CD4-positive, alpha-beta T cell treated with Interleukin-1 beta for 1 hour (primary cell): ENCODE measurements around the gene PIK3R5.
A peak's percentile ranks its signal among the peaks of the same experiment; 100 is the strongest.

ENCODE experiments used
- DNase-seq, 2 donors: peaks; one replicate each; pipeline ENCODE4 v3.0.0-alpha.2; 2020 to 2022

PIK3R5 gene

DNA sequence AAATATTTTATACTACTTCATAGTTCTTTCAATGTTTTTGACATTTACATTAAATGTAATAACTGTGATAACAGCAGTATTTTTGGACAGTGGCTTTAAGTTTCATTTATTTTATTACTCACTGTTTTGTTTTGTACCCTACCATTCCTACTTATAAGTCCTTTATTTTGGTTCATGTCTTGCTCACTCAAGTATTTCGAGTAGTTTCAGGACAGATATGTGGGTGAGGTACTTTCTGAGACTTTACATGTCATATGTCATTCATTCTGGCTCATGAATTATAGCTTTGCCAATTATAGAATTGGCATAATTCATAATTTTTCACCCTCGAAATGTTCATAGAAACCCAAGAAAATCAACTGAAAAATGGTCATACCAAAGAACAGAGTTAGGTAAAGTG, 44.4 kb downstream of the PIK3R5 start:
- no peak for DNase-seq

DNA sequence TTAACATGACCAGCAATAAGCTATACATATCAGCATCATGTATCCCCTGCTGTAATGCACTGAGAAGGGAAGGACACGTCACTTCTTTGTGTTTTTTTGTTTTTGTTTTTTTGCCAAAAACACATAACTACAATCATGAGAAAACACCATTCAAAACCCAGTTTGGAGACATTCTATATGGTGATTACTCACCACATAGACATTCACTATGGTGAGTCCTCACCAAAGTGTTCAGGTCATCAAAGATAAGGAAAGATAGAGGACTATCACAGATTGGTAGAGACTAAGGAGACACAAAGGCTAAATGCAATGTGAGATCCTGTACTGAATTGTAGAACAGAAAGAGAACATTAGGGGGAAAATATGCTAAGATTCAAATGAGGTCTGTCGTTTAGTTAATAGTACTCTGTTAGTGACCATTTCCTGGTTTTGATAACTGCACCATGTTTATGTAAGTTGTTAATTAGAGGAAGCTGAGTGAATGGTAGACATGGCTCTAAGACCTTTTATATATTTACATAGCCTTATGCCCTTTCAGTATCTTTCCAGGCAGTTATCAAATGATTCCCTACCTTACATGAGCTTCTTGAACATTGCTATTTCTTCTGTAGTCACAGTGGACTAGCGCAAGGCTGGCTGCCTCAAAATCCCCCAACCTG, 46.6 kb downstream of the PIK3R5 start:
- DNase-seq, result no peak

DNA sequence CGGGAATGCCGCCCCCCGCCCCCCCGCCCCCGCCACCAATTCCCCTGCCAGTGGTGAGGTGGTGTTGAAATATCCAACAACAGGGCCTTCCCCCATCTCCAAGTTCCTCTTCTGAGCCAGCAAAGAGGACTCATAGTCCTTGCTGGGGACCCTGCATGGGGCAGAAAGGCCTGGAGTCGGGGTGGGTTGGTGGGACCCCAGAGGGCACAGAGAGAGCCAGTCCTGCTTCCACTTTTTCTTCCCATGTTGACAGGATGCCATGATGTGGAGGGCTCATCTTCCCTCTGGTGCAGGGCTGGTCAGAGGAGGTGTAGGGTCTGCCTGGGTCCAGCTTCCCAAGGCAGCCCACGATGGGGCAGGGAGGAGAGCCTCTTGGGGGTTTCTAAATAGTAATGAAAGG, 49.0 kb downstream of the PIK3R5 start:
- DNase-seq, result peak in 1 of 2 donors; percentile 50

DNA sequence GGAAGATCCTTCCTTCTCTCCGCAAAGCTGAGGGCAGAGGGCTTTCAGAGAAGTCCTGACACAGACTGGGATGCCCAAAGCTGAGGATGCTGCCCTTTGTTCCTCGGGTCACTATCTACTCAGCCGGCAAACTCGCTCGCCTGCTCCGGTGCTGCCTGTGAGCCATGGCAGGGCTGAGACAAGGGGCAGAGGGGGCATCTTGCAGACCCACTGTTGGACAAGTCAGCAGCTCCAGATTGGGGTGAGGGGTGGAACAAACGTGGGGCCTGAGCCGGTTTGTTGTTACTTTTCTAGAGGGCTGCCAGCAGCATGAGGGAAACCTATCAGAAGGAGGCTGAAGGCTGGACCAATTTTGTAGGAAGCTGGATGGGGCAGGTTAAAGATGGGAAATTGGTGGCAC, 51.0 kb downstream of the PIK3R5 start:
- DNase-seq, result no peak

DNA sequence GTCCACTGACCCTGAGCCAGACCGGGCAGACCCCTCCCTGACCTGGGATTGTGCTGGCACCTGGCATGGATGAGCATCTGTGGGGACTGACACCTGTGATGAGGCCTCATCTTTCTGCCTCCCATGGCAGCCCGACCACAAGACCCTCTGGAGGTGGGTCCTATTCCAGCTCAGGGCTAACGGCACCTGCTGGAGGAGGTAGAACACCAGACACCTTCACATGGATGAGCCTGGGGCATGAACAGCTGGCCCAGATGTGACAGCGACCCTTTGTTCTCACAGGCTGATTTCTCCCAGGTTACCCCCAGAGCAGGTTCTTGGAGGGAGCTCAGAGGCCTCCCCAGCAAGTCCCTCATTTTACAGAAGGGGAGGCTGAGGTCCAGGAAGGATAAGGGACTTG, 51.6 kb downstream of the PIK3R5 start:
- DNase-seq, result no peak

DNA sequence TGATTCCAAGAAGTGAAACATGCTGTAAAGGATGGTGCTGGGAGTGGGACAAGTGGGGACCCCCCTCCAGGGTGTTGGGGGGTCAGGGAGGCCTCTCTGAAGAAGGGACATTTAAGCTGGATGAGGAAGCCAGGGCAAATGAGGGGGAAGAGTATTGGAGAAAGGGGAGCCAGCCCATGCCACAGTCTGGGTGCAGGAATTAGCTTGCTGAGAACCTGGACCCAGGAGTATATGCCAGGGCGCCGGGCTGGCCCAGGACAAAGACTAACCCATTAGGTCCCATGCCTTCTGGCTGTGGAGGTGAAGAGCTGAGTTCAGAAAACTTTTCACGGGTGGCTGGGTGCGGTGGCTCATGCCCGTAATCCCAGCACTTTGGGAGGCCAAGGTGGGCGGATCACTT, 52.4 kb downstream of the PIK3R5 start:
- DNase-seq, result no peak

DNA sequence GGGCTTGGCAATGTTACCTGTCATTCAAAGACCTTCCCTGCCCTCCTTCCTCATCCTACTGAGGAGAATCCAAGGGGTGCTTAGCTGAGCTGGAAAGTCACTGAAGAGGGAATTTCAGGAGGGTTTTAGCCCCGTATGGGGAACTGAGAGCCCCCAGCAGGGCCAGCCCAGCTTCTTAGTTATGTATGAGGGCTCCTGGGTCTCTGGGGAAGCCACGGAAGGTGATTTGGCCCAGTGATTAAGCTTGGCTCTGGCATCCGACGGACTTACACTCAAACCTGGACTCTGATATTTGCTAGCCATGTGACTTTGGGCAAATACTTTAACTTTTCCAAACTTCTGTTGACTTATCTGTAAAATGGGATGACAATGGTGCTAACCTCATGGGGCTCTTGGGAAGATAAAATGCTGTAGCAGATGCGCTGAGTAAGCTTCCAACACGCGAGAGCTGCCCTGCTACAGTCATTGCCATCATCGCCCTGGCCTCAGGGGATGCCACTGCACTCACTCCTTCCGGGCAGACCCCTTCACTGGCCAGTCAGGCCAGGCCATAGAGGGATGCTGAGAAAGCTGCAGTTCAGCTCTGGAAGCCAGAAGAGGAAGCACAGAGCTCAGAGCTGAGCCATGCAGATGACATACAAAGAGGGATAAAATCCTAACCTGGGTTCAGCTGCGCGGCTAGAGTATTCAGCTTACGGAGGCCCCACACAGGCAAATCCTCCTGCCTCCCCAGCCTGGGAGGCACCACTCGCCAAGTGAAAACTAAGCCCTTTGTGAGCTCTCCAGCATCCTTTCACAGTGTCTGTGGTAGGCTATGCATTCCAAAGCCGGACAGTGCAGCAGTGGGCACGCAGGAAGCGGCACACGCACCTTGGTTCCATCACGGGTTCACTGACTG, 53.2 kb downstream of the PIK3R5 start:
- no peak for DNase-seq

DNA sequence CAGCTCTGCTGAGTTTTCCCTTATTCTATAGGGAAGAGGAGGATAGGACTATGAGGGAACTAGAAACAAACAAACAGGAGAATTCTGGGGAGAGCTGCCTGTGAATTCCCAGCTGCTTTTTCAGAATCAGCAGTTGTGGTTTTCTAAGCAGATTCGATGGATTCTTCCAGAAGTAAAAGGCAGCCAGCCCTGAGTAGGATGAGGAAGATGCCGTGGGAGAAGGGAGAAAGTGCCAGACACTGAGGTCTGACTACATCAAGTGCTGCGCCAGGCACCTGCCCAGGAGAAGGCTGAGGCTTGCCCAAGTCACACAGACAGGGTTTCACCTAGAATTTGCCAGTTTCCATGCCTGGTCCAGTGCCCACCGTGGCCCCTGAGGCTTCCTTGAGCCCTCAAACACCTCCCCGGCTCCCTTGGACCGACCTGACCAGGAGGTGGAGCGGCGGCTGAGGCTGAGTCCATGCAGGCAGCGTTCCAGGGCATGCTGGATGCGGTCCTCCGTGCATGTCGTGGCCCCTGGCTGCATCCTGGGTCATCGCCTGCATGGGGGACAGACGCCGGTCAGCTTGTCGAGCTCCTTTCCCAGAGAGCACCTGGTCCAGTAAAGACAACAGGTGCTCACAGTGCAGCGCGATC, 54.4 kb downstream of the PIK3R5 start:
- no peak for DNase-seq

DNA sequence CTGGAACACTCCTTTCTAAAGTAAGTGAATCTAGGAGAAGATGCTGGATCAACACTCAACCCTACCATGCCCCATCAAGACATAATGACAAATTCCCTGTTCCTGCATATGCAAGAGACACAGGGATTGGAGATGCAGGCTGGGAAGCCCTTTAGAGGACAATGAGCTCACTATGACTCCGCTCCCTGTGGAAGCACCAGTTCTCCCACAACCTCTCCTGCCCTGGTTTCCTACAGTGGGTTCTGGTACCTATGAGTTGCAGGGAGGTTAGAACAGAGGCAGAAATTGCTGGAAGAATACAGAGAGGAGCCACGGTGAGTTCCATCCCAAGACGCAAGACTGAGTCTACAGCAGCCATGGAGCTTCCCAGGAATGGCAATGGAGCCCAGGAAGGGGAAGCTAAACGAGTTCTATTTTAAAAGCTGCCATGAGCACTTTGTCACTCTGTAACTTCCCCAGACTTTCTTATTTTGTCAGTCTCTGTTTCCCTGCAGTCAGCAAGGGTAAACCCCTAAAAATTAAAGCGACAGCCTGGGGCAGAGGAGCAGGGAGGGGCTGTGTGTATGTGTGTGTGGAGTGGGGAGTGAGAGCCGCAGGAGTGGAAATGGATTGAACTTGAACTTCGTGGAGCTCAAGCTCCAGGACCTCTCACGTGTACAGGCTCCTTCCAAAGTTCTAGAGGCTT, 55.8 kb downstream of the PIK3R5 start:
- DNase-seq, result no peak

DNA sequence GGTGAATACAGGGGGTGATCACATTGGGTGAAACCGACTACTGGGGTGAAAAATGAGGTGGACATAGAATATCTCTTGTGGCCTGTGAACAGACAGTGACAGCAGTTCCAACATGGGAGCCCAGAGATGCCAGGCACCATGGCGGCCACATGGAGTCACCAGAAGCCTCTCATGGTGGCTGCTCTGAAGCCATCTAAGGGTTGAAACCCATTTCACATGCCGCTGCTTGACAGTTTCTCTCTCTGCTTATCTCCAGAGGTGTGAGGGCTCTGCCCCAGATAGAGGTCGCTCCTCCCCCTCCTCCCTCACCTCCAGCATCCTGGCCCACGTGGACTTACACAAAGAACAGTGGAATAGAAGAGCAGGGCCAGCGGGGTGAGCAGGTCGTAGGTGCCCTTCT, 60.2 kb downstream of the PIK3R5 start:
- peak in 1 of 2 donors; percentile 36 for DNase-seq

DNA sequence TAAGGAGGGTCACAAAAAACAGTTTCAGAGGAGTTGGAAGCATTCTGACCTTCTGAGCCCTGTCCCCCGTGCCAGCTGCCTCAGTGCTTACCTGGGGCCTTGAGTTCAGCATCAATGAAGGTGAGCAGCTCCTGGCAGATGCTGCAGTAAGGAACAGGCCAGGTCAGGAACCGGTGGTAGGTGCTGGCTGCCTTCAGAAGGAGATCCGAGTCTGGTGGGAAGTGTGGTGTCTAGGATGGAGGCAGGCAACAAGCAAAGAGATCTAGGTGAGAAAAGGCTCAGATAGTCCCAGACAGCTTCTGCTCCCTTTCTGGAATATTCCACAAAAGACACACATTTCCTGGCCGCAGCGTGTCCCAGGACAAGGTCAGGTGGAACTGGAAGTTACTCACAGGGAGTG, 60.8 kb downstream of the PIK3R5 start:
- no peak for DNase-seq

DNA sequence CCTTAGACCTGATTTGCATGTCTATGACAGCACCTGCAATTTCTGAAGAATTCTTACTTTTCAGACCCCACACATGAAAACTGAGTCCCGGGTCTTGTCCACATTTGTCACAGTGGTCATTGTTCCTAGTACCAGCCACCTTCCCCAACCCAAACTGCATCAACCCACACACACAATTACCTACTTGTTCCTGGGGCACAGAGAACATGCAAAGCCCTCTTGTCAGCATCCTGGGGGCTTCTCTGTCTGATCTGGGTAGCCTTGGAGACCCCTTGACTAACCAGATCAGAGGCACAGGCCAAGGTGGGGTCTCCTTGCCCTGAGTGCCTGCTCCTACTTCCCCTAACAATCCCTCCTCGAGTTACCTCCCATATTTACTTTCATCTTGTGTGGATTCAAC, 61.3 kb downstream of the PIK3R5 start:
- DNase-seq, result no peak

DNA sequence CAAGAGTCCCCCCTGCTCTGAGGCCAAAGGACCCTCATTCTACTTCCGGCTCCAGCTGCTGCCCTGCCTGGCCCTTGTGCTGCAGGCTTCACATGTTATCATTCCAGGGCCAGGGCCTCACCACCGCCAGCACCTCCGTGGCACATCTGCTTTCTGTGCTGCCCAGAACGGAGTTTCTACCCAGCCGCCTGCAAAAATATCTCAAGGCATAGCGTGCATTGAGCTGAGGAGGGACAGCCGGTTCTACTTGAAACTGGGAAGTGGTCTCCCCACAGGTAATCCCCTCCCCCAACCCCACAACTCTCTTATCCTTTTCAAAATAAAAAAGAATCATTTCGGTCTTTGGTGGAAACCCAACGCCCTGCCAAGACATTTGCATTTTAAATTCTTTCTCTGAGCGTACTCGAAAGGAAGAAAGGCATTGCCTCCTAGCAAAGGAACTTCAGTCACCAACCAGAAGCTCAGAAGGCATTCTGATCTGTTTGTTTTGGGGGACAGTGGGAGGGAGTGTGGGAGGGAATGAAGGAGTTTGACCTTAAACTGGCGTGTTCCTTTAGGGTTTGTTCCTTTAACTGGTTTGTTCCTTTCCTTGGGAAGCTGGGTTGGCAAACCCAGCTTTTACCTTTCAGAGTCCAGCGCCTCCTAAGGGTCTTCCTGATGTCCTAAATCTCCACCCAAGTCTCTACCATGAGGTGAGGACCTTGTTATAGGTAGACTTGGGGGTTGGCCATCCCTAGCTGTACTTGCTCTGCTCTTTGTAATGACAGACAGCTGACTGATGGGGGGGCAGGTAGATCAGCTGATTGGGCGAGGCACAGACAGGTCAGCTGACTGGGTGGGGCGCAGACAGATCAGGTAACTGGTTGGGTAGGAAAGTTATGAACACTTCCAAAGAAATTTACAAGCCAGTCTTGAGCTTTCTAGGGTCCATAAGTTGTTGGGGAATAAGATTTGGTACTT, 64.6 kb downstream of the PIK3R5 start:
- DNase-seq, result peak; percentile 29 to 38

DNA sequence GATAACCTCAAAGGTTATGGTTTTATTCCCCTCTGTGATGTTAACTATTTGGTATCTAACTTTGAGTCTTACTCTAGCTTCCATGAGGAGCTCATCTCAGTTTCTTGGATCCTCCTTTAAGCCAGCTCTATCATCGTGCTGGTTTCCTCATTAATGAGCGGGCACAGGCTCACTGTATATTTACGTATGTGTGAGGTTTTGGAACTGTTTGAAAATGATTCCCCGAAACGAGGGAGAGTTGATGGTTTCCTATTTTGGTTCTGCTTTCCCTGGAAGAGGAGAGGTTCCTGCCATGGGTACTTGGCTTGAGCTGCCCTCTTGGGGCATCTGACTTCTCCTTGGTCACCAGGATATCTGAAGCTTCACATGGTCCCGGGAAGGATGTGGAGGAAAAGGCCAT, 65.3 kb downstream of the PIK3R5 start:
- DNase-seq, result no peak

DNA sequence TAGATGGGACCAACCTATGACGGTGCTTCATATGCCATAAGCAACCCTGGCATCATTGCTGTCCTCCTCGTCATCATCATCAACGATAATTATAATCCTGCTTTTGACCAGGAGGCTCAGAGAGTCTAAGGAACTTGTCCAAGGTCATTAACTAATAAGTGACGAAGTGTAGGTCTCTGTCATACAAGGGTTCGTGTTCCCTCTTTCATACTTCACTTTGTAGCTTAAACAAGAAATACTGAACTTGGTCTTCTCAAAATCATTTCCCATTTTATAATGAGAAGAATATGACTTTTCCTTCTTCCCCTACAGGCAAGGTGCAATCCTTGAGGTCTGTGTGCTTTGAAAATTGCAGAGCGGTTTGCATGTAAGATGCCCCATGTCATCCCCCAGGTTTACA, 66.9 kb downstream of the PIK3R5 start:
- DNase-seq, result no peak

DNA sequence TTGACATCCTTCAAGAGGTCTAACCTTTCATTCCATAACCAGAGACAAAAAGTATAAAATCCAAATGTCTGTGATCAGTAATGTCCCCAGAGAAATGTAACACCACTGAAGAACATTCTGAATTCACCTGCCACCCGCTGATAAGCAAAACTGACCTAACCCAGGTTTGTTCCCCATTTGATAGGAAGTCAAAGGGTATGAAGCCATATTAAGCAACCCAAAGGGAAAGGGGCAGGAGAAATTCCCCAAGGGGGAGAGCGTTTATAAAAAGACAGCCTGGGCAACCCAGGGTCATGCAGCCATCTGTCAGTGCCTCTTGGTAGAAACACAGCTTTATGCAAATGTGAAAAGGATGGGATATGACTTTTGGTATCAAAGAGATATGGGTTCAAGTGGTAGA, 67.4 kb downstream of the PIK3R5 start:
- no peak for DNase-seq

DNA sequence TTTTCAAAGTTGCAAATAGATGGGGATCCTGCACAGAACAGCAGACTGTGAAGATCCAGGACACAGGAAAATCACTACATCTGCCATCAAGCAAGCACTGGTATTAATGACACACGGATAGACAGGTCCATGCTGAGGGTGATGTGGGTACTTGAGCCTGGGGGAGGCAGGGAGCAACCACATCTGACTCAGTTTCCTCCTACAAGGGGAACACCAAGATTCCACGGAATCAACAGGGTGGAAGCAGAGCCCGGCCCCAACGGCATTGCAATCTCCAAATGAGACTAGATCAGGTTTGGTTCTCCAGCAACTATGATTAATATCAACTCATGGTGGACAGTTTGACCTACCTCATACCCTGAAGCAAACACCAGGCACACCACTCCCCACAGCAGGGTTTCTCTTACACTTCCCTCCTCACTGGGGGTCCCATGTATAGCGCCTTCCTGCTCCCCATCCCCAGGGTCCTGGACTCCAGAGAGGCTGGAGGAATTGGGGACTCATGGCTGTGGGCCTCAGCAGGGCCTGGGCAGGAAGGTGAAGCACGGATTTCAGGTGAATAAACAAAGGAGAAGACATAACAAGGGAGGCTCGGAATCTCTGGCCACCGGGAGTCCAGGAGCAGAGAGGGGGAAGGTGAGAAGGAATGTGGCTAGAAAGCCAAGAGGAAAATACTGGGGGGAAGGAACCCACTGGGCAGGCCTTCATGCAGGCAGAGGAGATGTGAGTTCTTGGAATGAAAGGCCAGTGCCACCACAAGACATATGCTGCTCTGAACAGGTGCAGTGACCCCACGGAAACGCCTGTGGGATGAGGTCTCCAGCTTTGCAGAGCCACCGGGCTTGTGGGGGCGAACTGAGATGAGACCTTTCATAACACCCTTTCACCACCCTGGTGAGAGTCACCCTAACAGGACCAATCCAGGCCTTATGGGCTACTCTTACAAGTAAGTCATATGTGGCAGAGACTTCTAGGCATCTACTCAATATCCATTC, 68.6 kb downstream of the PIK3R5 start:
- DNase-seq, result no peak

DNA sequence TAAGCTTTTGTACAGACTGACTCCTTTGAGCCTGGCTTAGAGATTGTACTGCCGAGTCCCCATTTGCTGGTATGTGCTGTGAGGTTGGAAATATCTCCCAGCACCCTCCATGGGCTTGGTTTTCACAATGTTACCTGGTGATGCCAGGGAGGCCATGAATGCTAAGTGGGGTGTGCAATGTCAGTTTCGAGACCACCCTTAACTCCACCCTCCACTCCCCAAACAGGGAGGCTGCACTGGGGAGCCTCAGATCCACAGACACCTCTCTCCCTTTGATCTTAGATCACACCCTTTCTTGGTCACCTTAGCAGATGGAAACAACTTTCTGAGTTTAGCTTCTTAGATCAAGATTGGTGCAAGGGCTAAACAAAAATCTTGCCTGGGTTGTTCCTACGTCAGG, 69.4 kb downstream of the PIK3R5 start:
- no peak for DNase-seq

DNA sequence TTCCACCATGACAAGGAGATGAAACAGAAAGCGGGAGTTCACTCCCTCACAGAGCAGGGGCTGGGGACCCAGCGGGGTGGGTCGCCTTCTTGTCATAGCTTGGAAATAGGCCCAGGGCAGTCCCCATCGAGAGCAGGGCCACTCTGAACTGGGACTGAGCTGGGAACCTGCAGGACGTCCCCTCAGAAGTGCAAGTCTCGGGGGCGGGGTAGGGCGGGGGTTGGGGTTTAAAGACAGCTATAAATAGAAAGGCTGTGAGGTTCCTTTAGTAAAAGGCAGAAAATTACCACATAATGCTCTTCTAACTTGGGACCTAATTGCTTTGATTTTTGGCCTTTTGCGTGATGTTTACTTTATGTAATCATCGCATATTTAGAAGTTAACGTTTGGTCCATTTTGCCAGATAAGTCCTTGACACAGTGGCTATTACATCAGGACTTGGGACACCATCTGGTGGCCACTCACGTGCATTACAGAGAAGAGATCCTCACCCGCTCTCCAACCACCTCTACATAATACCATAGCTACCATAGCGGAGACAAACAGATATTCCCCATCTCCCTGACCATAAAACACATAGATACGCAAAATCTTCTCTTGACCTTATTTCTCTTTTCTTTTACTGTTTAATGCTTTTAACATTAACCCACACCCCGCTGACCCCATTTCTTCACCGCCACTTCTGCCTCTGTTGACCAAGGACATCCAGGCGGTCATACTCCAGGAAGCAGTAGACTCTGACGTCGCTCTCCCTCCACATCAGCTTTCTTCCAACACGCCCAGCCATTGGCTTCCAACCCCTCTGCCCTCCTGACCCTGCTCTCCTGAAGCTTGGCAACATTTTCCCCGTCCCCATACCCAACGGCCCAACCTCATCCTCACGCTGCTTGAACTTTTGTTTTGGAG, 70.6 kb downstream of the PIK3R5 start:
- DNase-seq, result peak; percentile 62 to 64

DNA sequence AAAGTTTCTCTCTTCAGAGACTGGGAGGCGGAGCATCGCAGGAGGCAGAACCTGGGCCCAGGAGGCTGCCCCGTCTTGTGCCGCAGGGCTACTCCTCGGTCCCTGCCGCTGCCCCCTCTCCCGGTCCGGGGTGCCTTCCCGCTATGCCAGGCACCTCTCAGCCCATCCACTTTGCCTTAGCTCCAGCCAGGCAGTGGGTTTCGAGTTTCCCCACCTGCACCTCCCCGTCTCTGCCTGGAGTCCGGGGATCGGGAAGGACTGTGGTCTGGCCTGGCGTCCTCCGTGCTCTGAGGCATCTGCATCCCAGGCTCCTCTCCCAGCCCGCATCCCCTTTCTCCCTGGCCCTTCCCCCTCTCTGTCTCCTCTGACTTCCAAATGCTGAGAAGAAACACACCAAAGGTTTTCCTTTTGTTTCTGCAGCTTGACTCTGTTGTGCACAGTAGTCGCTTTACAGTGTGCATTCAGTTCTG, 71.3 kb downstream of the PIK3R5 start:
- DNase-seq, result no peak
